Measurements from ENCODE around the gene GCDH.

GCDH gene

GRCh38 chr19:12918253-12918652 is 27.3 kb downstream of the GCDH start:
- TF ChIP-seq CTCF (IDR thresholded peaks at IDR 0.05; ENCODE audit: extremely low read depth, missing control alignments), result no peak
- no peak for DNase-seq (ENCODE audit: low spot score)

GRCh38 chr19:12921047-12921446 is 30.1 kb downstream of the GCDH start:
- DNase-seq (ENCODE audit: low spot score), result no peak
- TF ChIP-seq CTCF (IDR thresholded peaks at IDR 0.05; ENCODE audit: extremely low read depth, missing control alignments), result no peak

- DNase-seq (ENCODE audit: low spot score), result no peak
- no peak for TF ChIP-seq CTCF (IDR thresholded peaks at IDR 0.05; ENCODE audit: extremely low read depth, missing control alignments)
Observed at GRCh38 chr19:12922959-12923358, 32.0 kb downstream of the GCDH start.

- DNase-seq (ENCODE audit: low spot score), result no peak
- TF ChIP-seq CTCF (IDR thresholded peaks at IDR 0.05; ENCODE audit: extremely low read depth, missing control alignments), result no peak
Observed at GRCh38 chr19:12924621-12925310, 33.8 kb downstream of the GCDH start.

- no peak for TF ChIP-seq CTCF (IDR thresholded peaks at IDR 0.05; ENCODE audit: extremely low read depth, missing control alignments)
- DNase-seq (ENCODE audit: low spot score), result no peak
Observed at GRCh38 chr19:12930002-12930645, 39.2 kb downstream of the GCDH start.

- peak; percentile 33 for DNase-seq (ENCODE audit: low spot score)
- no peak for TF ChIP-seq CTCF (IDR thresholded peaks at IDR 0.05; ENCODE audit: extremely low read depth, missing control alignments)
Observed at GRCh38 chr19:12932392-12933286, 41.7 kb downstream of the GCDH start.
